GM18498 (cell line): ENCODE data around the gene CMTM5.

Source experiments
- ATAC-seq: cut with Tn5 transposase; IDR thresholded peaks from one replicate; pipeline ENCODE4 v1.9.1; 2021; ENCODE audit warnings: mild to moderate bottlenecking, moderate library complexity; ENCODE audit not compliant: unreplicated experiment

The CMTM5 gene, protein sequence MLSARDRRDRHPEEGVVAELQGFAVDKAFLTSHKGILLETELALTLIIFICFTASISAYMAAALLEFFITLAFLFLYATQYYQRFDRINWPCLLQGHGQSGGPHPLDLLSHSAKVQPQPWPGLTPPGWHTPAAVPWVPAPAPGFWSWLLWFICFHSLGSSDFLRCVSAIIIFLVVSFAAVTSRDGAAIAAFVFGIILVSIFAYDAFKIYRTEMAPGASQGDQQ

DNA sequence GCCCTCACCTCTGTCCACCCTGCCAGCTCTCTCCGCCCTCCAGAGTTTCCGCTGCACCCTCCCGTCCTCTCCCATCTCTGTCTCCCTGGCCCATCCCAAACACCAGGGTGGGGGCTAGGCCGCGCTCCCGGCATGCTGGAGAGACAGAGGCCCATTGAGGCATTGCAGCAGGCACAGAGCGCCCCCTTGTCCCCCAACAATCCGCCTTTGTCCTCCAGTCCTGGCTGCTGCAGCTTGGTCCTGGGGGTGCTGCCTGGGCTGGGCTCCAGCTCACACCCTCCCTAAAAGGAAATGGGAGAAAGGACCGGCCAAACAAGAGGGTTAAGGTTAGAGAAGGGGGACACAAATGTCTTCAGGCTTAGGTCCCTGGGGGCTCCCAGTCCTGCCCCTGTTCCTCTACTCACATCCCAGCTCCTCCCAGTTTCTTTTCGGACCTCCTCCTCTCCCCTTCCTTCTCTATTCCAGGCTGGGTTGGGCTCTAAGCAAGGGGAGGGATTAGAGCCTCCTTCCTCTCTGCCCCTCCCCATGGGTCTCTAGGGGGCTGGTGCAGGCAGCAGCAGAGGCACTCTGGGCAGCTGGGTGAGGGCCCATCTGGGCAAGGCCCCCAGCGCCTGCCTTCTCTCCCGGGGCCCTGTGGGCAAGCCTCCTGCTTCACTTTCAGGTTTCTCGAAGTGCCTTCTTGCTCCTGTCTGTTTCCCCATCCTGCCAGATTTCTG is at the start of gene CMTM5:
CMTM5 (plus strand) TSS at position 565 of the 716 bp plus-strand sequence. CDS start 206 bp downstream, outside the sequence.
- no peak for ATAC-seq

DNA sequence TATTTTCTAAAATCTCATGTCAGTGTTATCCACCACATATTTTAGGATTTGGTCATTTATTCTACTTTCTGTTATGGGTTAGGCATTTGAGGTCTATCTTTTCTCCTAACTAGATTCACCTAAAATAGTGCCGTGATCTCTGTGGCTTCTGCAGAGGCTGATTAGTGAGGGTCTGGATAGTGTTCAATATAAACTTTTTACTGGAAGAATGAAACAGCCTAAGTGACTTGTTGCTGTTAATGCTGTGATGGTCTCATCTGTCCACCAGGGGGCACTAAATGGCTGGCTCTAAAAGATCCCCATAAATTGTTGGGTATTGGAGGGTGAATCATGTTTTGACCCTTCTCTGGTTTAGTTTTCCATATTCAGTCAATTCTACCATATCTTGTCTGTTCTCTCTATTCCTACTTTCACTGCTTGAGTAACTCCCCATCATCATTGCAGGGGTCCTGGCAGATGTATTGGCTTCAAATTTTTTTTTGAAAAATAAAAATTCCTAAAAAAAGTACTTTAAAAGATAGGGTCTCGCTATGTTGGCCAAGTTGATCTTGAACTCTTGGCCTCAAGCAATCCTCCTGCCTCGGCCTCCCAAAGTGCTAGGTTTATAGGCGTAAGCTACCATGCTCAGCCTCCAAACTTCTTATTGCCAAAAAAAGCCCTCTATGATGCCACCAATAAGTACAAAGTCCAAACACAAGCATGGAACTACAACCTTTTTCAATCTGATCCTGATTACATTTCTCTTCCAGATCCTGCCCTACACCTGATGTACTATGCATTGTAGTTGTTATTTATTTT is 48.7 kb upstream of the CMTM5 start:
- ATAC-seq, result no peak

DNA sequence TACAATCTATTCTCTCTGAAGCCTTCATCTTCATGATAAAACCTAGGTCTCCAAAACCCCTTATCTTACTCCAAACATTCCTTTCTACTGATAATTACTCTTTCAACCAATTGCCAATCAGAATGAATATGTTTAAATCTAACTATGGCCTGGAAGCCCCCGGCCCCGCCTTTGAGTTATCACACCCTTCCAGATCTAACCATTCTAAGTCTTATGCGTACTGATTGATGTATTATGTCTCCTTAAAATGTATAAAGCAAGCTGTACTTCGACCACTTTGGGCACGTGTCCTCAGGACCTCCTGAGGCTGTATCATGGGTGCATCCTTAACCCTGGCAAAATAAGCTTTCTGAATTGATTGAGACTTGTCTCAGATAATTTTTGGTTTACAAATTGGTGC is 41.2 kb upstream of the CMTM5 start:
- no peak for ATAC-seq

DNA sequence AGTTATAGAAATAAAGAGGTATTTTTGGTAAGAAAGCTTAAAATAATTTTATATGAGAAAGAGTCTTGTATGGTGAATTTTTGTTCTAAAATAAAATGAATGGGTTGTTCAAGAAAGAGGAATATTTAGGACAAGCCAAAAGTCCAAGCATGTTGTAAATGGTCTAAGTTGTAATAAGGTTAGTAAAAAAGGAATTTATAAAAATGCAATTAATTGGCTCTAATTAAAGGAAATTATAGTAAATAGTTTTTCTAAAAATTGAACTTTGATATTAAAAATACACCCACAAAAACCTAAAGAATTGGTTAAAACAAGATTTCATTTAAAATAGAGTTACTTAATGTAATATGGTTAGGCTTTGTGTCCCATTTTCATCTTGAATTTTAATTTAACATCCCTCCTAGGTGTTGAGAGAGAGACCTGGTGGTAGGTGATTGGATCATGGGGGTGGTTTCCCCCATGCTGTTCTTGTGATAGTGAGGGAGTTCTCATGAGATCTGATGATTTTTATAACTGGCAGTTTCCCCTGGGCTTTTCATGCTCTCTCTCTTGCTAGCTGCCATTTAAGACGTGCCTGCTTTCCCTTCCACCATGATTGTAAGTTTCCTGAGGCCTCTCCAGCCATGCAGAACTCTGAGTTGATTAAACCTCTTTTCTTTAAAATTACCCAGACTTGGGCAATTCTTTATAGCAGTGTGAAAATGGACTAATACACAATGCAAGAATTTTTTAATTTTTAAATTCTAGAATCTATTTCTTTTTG is 37.2 kb upstream of the CMTM5 start:
- ATAC-seq, result no peak

DNA sequence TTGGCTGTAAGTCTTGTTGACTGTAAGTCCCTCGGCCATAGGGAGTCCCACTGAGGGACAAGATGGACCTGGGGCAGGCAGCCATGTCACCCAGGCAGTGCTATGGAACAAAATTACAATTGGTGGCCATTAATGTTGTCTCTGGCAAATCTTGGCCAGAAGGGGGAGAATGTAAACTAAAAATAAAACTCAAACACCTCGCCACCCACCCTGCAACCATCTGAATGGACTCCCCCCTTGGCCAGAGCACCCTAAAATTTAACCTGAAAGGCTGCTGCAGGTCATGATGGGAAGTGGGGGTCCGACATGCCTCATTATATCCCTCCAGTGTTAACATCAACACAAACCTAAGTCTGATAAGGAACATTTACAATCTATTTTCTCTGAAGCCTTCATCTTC is 32.4 kb upstream of the CMTM5 start:
- ATAC-seq, result no peak

DNA sequence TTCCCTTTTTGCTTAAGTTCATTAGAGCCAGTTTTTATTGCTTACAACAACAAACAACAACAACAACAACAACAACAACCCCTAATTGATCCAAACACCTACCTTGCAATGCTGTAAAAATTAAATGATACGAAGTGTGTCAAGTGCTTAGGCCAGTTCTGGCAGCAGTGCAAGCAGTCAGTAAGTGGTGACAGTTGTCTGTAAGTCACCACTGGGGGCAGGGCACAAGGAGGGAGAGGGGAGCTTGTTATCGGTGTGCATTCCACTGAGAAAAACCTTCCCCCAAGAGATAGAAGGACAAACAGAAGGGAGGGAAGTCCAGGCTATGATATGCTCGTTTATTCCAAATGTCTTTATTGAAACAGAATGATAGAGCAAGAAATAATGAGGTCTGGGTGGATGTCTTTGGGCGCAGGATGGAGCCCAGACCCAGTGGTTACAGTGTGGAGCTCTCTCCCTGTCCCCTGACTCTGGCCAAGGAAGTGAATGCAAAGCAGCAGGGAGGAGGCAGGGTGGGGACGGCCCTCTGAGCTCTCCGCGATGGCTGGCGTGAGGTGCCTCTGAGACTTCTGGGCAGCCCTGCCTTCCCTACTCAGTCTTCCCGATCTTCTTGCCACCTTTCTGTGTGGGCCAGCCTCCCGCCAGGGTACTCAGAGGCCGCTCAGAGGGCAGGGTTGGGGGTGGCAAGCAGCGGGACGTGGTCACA is 30.7 kb upstream of the CMTM5 start:
- no peak for ATAC-seq

DNA sequence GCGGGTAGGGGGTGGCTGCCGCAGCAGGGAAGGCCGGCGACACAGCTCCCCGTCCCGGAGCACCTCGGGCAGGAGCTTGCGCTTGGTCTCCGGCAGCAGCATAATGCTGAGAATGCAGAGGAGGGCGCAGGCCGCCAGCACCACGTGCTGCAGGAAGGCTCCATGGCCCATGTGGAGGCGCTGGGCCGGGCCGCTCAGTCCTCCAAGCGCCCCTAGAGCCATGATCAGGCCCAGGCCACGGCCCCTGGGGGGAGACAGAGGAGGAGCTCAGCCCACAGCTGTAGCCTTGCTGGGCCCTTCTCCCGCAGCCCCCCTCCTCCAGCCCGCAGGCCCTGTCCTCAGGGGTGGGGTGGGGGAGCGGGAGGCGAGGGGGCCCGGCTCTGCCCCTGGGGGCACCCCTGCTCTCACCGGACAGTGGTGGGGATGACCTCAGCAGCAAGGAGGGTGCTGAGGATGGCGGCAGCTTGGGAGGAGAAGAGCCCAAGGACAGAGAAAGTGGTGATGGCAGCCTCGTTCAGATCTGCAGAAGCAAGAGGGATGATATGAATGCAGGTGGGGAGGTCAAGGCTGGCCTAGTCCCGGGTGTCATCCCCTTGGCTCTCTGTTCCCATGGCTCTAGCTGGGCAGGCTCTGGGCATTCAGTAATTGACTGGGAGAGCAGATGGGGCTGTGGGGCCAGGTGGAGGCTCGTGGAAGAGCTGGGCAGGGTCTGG is 30.0 kb upstream of the CMTM5 start:
- ATAC-seq, result no peak

DNA sequence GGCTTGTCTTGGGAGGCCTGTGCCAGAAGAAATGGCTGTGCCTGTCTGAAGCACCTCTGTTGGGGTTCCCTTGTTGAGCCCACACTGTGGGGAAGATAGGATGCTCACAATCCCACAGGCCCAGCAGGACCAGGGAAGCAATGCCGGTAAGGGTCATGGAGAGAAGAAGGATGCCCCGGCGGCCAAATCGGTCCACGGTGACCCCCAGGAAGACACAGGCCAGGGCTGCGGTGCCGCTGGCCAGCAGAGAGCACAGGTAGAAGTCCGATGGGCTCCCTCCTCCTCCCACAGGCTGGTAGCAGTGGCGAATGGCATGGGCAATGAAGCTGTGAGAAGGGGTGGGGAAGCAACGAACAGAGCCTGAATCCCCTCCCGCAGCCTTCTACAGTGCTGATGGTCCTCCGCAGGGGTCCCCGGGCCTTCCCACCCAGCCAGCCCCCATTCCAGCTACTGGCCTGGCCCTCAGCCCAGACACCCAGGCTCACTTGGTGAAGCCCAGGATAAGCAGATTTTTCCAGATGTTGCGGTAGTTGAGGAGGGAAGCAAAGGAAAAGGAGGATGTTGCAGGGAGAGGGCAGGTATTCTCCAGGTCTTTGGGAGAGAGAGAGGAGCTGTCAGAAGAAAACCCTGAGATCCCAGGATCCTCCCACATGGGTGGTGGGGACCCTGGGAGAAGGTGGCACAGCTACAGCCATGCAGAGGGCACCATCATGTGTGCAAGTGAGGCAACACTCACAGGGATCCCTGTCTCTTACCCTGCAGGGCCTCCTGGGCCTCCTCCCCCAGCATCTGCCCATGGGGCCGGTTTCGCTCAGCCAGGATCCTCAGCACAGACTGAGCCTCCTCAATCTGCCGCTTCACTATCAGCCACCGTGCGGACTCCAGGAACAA is 29.2 kb upstream of the CMTM5 start:
- no peak for ATAC-seq

DNA sequence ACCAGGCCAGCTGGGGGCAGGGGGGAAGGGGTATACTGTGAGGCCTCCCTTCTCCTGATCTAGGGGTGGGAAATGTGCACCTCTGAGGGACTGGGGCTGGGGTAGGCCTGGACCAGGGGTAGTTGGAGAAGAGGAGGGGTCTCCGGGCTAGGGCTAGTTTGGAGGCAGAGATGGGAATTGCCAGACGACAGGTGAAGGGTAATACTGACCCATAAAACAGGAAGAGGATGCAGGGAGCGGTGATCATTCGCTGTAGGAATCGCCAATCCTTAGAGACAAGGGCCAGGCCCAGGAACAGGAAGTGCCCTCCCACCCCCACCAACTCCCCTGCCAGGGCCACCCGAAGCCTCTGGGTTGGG is 28.6 kb upstream of the CMTM5 start:
- ATAC-seq, result no peak

DNA sequence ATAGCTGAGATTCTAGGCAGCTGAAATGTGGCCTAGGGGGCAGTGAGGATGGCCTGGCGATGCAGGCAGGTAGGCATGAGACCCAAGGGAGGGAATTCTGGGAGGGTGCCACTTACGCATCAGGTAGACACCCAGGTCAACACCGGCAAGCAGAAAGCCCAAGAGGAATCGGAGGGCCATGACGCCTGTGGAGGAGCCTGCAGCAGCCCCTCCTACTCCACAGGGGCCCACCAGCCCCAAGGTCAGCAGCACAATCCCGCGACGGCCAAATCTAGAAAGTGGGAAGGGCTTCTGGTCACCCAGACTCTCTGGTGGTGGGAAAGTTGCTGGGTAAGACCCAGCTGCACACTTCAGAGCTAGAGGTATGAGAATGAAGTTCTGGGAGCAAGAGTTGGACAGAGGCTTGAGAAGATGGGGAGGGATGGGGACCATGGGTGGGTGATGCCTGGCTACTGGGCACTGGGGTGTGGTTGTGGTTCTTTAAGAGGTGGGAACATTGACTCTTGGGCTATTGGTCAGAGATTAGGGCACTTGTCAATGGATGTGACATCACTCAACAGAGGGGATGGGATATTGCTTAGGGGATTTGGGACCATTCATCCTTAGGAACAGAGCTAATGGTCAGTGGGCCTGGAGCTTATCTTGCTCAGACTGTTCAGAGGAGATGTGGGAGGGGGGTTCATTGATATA is 27.5 kb upstream of the CMTM5 start:
- no peak for ATAC-seq

DNA sequence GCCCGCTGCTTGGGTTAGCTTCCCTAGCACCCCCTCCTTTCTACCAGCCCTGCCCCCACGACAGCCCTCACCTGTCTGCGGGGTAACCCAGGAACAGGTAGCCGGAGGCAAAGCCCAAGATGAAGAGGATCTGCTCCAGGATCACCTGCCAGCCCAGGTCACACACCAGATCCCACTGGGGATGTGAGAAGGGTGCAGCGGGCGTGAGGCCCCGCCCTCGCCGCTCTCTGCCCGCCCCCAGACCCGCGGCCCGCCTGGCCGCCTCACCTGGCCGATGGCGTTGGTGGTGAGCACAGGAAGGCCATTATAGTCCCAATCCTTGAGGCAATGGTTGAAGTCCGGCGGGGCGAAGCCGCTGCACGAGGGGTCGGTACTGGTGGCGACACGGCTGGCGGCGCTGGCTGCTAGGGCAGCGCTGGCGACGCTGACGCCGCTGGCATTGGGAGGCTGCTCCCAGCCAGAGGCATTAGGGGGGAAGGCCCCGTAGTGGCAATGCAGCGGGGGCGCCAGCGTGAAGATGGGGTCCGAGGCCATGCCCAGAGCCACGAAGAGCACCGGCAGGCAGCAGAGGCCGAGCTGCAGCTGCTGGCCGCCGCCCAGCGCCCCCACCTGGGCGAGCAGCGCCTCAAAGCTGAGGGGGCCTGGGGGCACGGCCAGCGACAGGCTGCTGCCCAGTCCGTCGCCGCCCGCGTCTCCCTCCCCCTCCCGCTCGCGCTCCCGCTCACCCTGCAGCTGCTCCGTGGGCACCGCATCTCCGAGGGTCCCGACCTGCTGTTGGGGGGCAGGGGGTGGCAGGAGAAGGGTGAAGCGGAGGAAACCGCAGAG is 25.0 kb upstream of the CMTM5 start:
- ATAC-seq, result no peak

DNA sequence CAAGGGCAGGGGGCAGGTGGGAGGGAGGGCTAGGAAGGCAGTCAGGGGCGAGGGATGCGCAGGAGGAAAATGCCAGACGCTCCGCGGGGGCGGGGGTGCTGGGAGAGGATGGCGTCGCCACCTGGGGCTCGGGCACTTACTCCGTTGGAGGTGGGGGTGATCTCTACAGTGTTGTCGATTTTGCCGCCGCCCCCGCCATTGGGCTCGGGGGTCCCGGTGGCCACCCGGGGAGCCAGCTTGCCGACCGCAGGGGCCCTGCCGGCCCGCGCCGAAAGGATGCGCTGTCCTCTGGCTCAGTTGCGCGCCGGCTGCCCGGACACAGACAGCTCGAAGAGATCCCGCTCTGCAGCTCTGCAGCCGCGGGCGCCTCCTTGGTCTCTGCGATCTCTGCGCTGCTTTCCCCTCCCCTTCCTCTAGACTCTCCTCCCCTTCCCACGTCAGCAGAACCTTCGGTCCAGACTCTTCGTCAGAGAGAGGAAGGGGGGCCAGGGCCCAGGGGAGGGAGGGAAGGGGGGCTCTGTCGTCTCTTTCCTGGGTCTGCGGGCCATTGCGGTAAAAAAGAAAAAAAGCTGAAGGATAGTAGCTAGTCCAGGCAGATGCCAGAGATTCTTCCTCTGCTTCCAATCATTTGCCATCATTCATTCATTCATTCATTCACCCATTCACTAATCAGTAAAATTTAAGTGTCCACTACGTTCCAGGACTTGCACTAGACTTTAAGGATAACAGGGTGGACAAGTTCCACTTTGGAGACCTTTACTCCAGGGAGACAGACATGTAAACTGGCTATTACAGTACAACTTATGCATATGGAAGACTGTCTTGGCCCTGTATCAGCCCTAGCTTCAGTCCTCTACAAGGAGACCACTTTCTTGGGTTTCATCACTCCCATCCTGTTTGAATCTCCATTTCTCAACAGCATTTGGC is 24.1 kb upstream of the CMTM5 start, which contains the start of gene SLC22A17:
SLC22A17 (minus strand) TSS at position 382 of the 927 bp plus-strand sequence.
- no peak for ATAC-seq

DNA sequence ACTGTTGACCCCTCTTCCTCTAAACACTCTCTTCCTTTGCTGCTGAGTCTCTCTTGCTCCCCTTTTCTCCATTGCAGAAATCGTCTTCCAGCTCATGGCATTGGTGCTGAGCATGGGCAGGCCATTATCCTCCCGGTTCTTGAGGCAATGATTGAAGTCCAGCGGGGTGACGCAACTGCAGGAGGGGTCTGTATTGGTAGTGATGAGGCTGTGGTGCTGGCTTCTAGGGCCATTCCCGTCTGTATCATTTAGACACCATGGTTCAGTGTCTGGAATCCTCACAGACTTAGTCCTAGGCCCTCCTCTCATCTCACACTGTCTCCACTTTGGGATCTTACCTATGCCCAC is 23.4 kb upstream of the CMTM5 start:
- no peak for ATAC-seq

DNA sequence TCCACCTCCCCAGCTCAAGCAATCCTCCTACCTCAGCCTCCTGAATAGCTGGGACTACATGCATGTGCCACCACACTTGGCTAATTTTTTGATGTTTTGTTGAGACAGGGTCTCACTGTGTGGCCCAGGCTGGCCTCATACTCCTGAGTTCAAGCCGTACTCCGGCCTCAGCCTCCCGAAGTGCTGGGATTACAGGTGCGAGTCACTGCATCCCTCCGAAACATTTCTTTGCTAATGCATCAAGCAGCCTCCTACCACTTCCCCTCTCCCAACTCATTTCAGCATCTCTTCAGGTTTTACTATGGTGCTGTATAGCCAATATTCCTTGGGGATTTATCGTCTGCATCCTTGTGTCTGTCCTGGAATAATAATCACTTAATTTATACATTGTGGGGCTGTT is 21.9 kb upstream of the CMTM5 start:
- no peak for ATAC-seq

DNA sequence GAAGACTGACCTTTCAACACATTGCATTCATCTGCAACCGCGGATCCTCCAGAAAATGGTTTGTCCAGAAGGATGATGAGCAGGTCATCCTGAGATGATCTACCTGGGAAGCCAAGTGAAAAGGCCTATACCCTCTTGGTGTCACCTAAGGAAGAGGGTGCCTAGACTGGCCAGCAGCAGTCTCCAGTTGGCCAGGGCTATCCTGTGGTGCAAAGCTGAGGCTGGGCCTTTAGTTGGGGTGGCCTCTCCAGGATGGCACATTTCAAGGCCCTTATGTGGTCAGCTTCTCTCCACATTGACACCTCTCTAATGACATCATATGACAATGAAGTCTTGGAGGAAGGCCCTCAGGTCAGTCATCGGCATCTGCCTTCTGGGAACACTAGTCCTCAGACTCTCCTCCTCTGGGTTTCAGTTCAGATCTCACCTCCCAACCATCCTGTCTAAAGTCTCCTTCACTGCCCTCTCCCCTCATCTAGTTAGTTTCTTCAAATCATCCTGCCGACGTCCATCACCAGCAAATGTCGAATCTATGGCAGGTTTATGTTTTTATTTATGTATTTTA is 20.9 kb upstream of the CMTM5 start:
- no peak for ATAC-seq

DNA sequence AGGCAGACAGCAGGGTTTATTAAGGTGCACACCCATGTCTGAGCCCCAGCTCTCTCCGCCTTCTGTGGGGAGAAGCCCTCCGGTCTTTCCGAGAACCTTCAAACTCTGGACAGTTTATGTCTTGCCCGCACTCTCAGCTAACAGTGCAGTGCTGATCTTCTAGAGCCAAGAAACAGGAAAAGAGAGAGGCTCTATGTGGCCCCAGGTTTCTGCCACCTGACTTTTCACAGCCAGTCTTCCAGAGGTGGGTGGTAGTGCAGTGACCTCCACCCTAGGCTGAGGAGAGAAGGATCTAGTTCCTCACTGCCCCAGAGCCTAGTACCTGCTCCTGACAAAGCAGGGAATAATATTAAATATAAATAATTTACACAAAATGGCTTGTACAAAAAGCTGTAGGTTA is 20.2 kb upstream of the CMTM5 start:
- ATAC-seq, result no peak
